SK-N-SH (cell line): ENCODE results near the gene ENTPD6. TPM values are rescaled to one million over a fixed set of nuclear protein-coding genes. Genes with fewer than 3 reads are reported as not detected.

Source experiments
- CTCF ChIA-PET: fragments of 300-600, 350-600 bp; formaldehyde crosslinking; extraction: SDS; loops from one replicate; lab custom pipeline; 2021; lab: Yijun Ruan, JAX
- POLR2A ChIA-PET: fragments of 350-600 bp; sonication (Branson Sonifier 250); formaldehyde crosslinking; extraction: SDS; loops from one replicate; lab custom pipeline; 2020; ENCODE audit warnings: antibody characterized with exemption, inconsistent platforms; lab: Yijun Ruan, JAX
- DNase-seq: peaks from one replicate; pipeline ENCODE4 v3.0.0; 2012
- H2AFZ ChIP-seq: fragments of 200-600 bp; sonication (generic); 2 replicates; pipeline ENCODE4 v1.8.1; 2016; ENCODE audit warnings: antibody characterized with exemption, mild to moderate bottlenecking, low read depth
- H3F3A ChIP-seq: fragments of 200-600 bp; sonication (generic); replicated peaks from 2 replicates; pipeline ENCODE3; 2016; ENCODE audit warnings: antibody characterized with exemption, mild to moderate bottlenecking; ENCODE audit not compliant: insufficient read depth
- H3K27ac ChIP-seq, 2 experiments: fragments of 200-500 bp in 1 of 2; fragments of 200-600 bp in 1 of 2; sonication (Bioruptor generic) in 1 of 2; sonication (generic), shearing (Covaris generic) in 1 of 2; 2 replicates each; pipeline versions ENCODE4 v1.5.1 to v1.6.1; 2014 to 2016; ENCODE audit warnings: low read depth in 2 of 2, inconsistent platforms in 1 of 2, low read length in 1 of 2, mild to moderate bottlenecking in 1 of 2, mixed read lengths in 1 of 2
- H3K27me3 ChIP-seq: fragments of 200-600 bp; sonication (generic), shearing (Covaris generic); 2 replicates; pipeline ENCODE4 v1.6.1; 2016; ENCODE audit warnings: mixed run types; ENCODE audit not compliant: insufficient read depth
- H3K36me3 ChIP-seq, 2 experiments: fragments of 200-500 bp in 1 of 2; fragments of 200-600 bp in 1 of 2; sonication (Bioruptor generic) in 1 of 2; sonication (generic) in 1 of 2; replicated peaks in 1 of 2; 2 replicates each; pipeline versions ENCODE3 to v1.5.1; 2014 to 2016; ENCODE audit warnings: low read length in 1 of 2, mild to moderate bottlenecking in 1 of 2; ENCODE audit not compliant: insufficient read depth in 2 of 2, control insufficient read depth in 1 of 2
- H3K4me1 ChIP-seq, 2 experiments: fragments of 200-500 bp in 1 of 2; fragments of 200-600 bp in 1 of 2; sonication (Bioruptor generic) in 1 of 2; sonication (generic), shearing (Covaris generic) in 1 of 2; 2 replicates each; pipeline versions ENCODE4 v1.5.1 to v1.6.1; 2014 to 2016; ENCODE audit warnings: low read depth in 1 of 2, low read length in 1 of 2, mixed run types in 1 of 2; ENCODE audit not compliant: insufficient read depth in 2 of 2, control insufficient read depth in 1 of 2
- H3K4me2 ChIP-seq: fragments of 200-600 bp; sonication (generic), shearing (Covaris generic); 2 replicates; pipeline ENCODE4 v1.6.1; 2017; ENCODE audit warnings: mixed run types
- H3K4me3 ChIP-seq, 2 experiments: fragments of 200-500 bp in 1 of 2; fragments of 200-600 bp in 1 of 2; sonication (Bioruptor generic) in 1 of 2; sonication (generic), shearing (Covaris generic) in 1 of 2; 2 replicates each; pipeline versions ENCODE4 v1.5.1 to v1.8.1; 2014 to 2016; ENCODE audit warnings: low read depth in 2 of 2, inconsistent platforms in 1 of 2, low read length in 1 of 2, mild to moderate bottlenecking in 1 of 2, mixed read lengths in 1 of 2, moderate library complexity in 1 of 2
- H3K79me2 ChIP-seq: fragments of 200-600 bp; sonication (generic); 2 replicates; pipeline ENCODE4 v1.8.1; 2017; ENCODE audit warnings: mild to moderate bottlenecking; ENCODE audit not compliant: insufficient read depth
- H3K9ac ChIP-seq: fragments of 200-600 bp; sonication (generic); 2 replicates; pipeline ENCODE4 v1.6.1; 2017; ENCODE audit warnings: mixed run types
- H3K9me2 ChIP-seq: fragments of 200-600 bp; sonication (generic); 2 replicates; pipeline ENCODE4 v1.6.1; 2017; ENCODE audit warnings: mixed run types
- H3K9me3 ChIP-seq: fragments of 200-600 bp; sonication (generic); 2 replicates; pipeline ENCODE4 v1.6.1; 2017; ENCODE audit warnings: mixed run types, mild to moderate bottlenecking, moderate library complexity
- H4K20me1 ChIP-seq: fragments of 200-600 bp; sonication (generic); 2 replicates; pipeline ENCODE4 v1.6.1; 2017; ENCODE audit warnings: mild to moderate bottlenecking, mixed run types; ENCODE audit not compliant: insufficient read depth
- CHD2 ChIP-seq: fragments of 150-350 bp; IDR thresholded peaks from 2 replicates; pipeline ENCODE4 v1.6.1; 2018; ENCODE audit warnings: low read length; ENCODE audit not compliant: partially characterized antibody
- ELF1 ChIP-seq: IDR thresholded peaks from 2 replicates; pipeline ENCODE4 v1.4.0; 2012
- EZH2phosphoT487 ChIP-seq: fragments of 200-600 bp; sonication (generic); IDR thresholded peaks from 2 replicates; pipeline ENCODE4 v1.6.1; 2017; ENCODE audit warnings: low read depth, mixed run types, mild to moderate bottlenecking, antibody characterized with exemption, moderate library complexity, borderline replicate concordance
- FOXJ3 ChIP-seq: sonication (generic); formaldehyde crosslinking; IDR thresholded peaks from 2 replicates; pipeline ENCODE4 v1.5.1; 2020; ENCODE audit warnings: mild to moderate bottlenecking, missing genetic modification reagents
- GATA2 ChIP-seq: sonication (generic); formaldehyde crosslinking; IDR thresholded peaks from 2 replicates; pipeline ENCODE4 v1.5.0; 2020; ENCODE audit warnings: mild to moderate bottlenecking, missing genetic modification reagents
- IRF3 ChIP-seq: fragments of 150-350 bp; IDR thresholded peaks from 2 replicates; pipeline ENCODE4 v1.6.1; 2016; ENCODE audit warnings: mild to moderate bottlenecking, low read depth, low read length
- MAX ChIP-seq: IDR thresholded peaks from 2 replicates; pipeline ENCODE4 v1.4.0; 2012; ENCODE audit warnings: low read depth
- MXI1 ChIP-seq: IDR thresholded peaks from 2 replicates; pipeline ENCODE4 v1.6.1; 2012; ENCODE audit warnings: mild to moderate bottlenecking, low read depth, low read length, improper control_type of control experiment
- NFIC ChIP-seq: IDR thresholded peaks from 2 replicates; pipeline ENCODE4 v1.4.0; 2012; ENCODE audit warnings: borderline replicate concordance
- NRF1 ChIP-seq: IDR thresholded peaks from 2 replicates; pipeline ENCODE4 v1.6.1; 2012; ENCODE audit warnings: low read depth, mild to moderate bottlenecking, low read length
- RAD21 ChIP-seq: IDR thresholded peaks from 2 replicates; pipeline ENCODE4 v1.6.1; 2012; ENCODE audit warnings: mild to moderate bottlenecking, low read length
- REST ChIP-seq: IDR thresholded peaks from 2 replicates; pipeline ENCODE4 v1.6.1; 2012; ENCODE audit warnings: mild to moderate bottlenecking, low read depth, low read length, moderate library complexity
- RFX5 ChIP-seq: IDR thresholded peaks from 2 replicates; pipeline ENCODE4 v1.6.1; 2012; ENCODE audit warnings: mild to moderate bottlenecking, improper control_type of control experiment, low read length
- SIN3A ChIP-seq: IDR thresholded peaks from 2 replicates; pipeline ENCODE4 v1.6.1; 2012; ENCODE audit warnings: low read depth, mild to moderate bottlenecking, low read length, moderate library complexity, borderline replicate concordance
- SMC3 ChIP-seq: IDR thresholded peaks from 2 replicates; pipeline ENCODE4 v1.6.1; 2012; ENCODE audit warnings: low read depth, low read length, improper control_type of control experiment
- TAF1 ChIP-seq: IDR thresholded peaks from 2 replicates; pipeline ENCODE4 v1.6.1; 2012; ENCODE audit warnings: low read depth, mild to moderate bottlenecking, low read length, moderate library complexity, borderline replicate concordance
- TEAD4 ChIP-seq: IDR thresholded peaks from 2 replicates; pipeline ENCODE4 v1.4.0; 2012; ENCODE audit warnings: mild to moderate bottlenecking, borderline replicate concordance; ENCODE audit not compliant: insufficient read depth
- YY1 ChIP-seq: IDR thresholded peaks from 2 replicates; pipeline ENCODE4 v1.4.0; 2012; ENCODE audit warnings: low read depth, mild to moderate bottlenecking
- ZBTB33 ChIP-seq: IDR thresholded peaks from 2 replicates; pipeline ENCODE4 v1.4.0; 2012; ENCODE audit warnings: low read depth, borderline replicate concordance
- WGBS: methylation state at CpG from one replicate; pipeline ENCODE4 v1.1.6; 2017; ENCODE audit warnings: low lambda C conversion rate; 5-methylcytosine and 5-hydroxymethylcytosine counted together
- polyA plus RNA-seq, 3 experiments: library from polyadenylated mRNA; depleted of rRNA; stranded (reverse); fragments of >200 nt; gene quantifications; 2 replicates each; pipeline ENCODE4 v1.2.3, GENCODE V29; 2012
- TF ChIP-seq, protein P1 (sequence below): IDR thresholded peaks from 2 replicates; pipeline ENCODE4; 2012
- TF ChIP-seq, protein P2 (sequence below): fragments of 200-600 bp; sonication (generic); IDR thresholded peaks from 2 replicates; pipeline ENCODE4 v1.6.1; 2017; ENCODE audit warnings: antibody characterized with exemption, mild to moderate bottlenecking, moderate library complexity

ENTPD6 gene
- polyA plus RNA-seq, 1 of the 3 experiments (the other 2 are of a cell fraction) = 76.1 TPM

DNA sequence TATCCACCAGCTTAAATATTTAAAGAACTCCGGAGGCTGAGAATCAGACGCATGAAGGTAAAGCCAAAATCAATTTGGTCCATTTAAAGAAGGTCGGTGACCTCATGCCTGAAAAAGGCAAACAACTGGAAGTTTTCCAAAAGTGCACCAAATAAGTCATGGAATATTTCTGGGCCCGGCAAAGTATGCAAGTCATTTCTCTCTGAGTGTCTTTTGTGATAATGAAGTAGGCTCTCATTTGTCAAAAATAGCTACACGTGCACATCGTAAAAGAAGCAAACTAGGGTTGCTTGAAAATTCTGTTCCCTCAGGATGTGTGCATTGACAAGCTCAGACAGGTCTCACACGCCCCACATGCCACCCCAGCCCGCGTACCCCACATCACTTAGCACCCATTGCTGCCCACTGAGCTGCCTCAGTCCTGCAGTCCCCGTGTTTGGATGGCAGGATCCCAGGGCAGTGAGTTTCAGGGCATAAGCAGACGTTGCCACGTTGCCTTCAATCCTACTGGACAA lies 31.9 kb downstream of the ENTPD6 start (continued):
- no peak for TF ChIP-seq FOXJ3 (CRISPR knock-in tag)
- TF ChIP-seq EZH2phosphoT487 = no peak
- TF ChIP-seq MXI1 = no peak
- TF ChIP-seq IRF3 = no peak
- TF ChIP-seq NRF1 = no peak
- TF ChIP-seq ZBTB33 = no peak
- TF ChIP-seq, protein P1, sequence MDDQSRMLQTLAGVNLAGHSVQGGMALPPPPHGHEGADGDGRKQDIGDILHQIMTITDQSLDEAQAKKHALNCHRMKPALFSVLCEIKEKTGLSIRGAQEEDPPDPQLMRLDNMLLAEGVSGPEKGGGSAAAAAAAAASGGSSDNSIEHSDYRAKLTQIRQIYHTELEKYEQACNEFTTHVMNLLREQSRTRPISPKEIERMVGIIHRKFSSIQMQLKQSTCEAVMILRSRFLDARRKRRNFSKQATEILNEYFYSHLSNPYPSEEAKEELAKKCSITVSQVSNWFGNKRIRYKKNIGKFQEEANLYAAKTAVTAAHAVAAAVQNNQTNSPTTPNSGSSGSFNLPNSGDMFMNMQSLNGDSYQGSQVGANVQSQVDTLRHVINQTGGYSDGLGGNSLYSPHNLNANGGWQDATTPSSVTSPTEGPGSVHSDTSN = peak; percentile 31; the same call in 1 of the 2 replicates
- TF ChIP-seq NFIC = peak; percentile 77

- peaks cover 0 to 5% of the 10 kb centered on the region in 2 experiments for H3K36me3 ChIP-seq
- peaks cover 22 to 30% of the 10 kb centered on the region in 2 experiments; a peak in 3 of 4 replicates for H3K4me1 ChIP-seq
- peaks cover 13% of the 10 kb centered on the region for H3F3A ChIP-seq
- H3K9me2 ChIP-seq = no peaks in the 10 kb centered on the region
- no peak overlapping the region for H3K27ac ChIP-seq
- no peaks in the 10 kb centered on the region for H3K9me3 ChIP-seq
- ChIA-PET POLR2A (no interaction called here), CTCF (no interaction called here)
- H2AFZ ChIP-seq = no peak overlapping the region
- no peak overlapping the region for H3K9ac ChIP-seq
- no peak for TF ChIP-seq YY1
- no peak for TF ChIP-seq TAF1
- no peak for TF ChIP-seq ELF1
- TF ChIP-seq REST = no peak
- TF ChIP-seq, protein P2, sequence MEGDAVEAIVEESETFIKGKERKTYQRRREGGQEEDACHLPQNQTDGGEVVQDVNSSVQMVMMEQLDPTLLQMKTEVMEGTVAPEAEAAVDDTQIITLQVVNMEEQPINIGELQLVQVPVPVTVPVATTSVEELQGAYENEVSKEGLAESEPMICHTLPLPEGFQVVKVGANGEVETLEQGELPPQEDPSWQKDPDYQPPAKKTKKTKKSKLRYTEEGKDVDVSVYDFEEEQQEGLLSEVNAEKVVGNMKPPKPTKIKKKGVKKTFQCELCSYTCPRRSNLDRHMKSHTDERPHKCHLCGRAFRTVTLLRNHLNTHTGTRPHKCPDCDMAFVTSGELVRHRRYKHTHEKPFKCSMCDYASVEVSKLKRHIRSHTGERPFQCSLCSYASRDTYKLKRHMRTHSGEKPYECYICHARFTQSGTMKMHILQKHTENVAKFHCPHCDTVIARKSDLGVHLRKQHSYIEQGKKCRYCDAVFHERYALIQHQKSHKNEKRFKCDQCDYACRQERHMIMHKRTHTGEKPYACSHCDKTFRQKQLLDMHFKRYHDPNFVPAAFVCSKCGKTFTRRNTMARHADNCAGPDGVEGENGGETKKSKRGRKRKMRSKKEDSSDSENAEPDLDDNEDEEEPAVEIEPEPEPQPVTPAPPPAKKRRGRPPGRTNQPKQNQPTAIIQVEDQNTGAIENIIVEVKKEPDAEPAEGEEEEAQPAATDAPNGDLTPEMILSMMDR = no peak
- TF ChIP-seq CHD2 = no peak
- no peak for TF ChIP-seq RAD21
- TF ChIP-seq RFX5 = no peak
- no peak for TF ChIP-seq SMC3
- TF ChIP-seq GATA2 (CRISPR knock-in tag) = no peak
- TF ChIP-seq MAX = no peak
- TF ChIP-seq SIN3A = no peak
- TF ChIP-seq TEAD4 = no peak
- no peak for TF ChIP-seq EZH2phosphoT487
- no peak overlapping the region for H3K4me3 ChIP-seq
- H3K4me2 ChIP-seq = no peak overlapping the region
- no peaks in the 10 kb centered on the region for H3K79me2 ChIP-seq
- H4K20me1 ChIP-seq = no peaks in the 10 kb centered on the region
- no peaks in the 10 kb centered on the region for H3K27me3 ChIP-seq
- no peak for DNase-seq
- WGBS = 94% methylated on average over 22 of the region's 23 CpGs
Measured at GRCh38 chr20:25229486-25230165, 34.1 kb downstream of the ENTPD6 start.
